ENCODE data around the gene HOXB13. TPM values are rescaled to one million over a fixed set of nuclear protein-coding genes. Genes with fewer than 3 reads are reported as not detected.

Gene HOXB13
- total RNA-seq, 2 donors from 2014 or later: not detected

- no peak overlapping the region for H3K27ac Mint-ChIP-seq
- Histone ChIP-seq H3K9ac (ENCODE audit: extremely low read depth, low read length, poor library complexity, severe bottlenecking) (no peak overlapping the region), H3K27ac (ENCODE audit: low read depth, low read length) (no peak overlapping the region), H3K4me1 (ENCODE audit: control insufficient read depth, insufficient read depth, low read length) (no peaks in the 10 kb centered on the region), H3K36me3 (ENCODE audit: control insufficient read depth, insufficient read depth, low read length) (no peaks in the 10 kb centered on the region), H3K9me3 (ENCODE audit: control insufficient read depth, low read length) (no peaks in the 10 kb centered on the region), H3K4me3 (ENCODE audit: low read length) (no peak overlapping the region), H3K27me3 (ENCODE audit: control insufficient read depth, insufficient read depth, low read length, poor library complexity, severe bottlenecking) (peaks cover 100% of the 10 kb centered on the region)
- no peaks in the 10 kb centered on the region for H3K9me3 Mint-ChIP-seq
- H3K4me3 Mint-ChIP-seq: peak overlapping the region; percentile 31
- TF ChIP-seq, protein P1, sequence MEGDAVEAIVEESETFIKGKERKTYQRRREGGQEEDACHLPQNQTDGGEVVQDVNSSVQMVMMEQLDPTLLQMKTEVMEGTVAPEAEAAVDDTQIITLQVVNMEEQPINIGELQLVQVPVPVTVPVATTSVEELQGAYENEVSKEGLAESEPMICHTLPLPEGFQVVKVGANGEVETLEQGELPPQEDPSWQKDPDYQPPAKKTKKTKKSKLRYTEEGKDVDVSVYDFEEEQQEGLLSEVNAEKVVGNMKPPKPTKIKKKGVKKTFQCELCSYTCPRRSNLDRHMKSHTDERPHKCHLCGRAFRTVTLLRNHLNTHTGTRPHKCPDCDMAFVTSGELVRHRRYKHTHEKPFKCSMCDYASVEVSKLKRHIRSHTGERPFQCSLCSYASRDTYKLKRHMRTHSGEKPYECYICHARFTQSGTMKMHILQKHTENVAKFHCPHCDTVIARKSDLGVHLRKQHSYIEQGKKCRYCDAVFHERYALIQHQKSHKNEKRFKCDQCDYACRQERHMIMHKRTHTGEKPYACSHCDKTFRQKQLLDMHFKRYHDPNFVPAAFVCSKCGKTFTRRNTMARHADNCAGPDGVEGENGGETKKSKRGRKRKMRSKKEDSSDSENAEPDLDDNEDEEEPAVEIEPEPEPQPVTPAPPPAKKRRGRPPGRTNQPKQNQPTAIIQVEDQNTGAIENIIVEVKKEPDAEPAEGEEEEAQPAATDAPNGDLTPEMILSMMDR (conservative IDR thresholded peaks at IDR 0.05): no peak
- H3K4me1 Mint-ChIP-seq: peaks cover 11% of the 10 kb centered on the region
- peak; percentile 73 for DNase-seq
- 7 to 9% methylated on average over 13 to 19 of the region's 19 CpGs for WGBS, 2 experiments (ENCODE audit: insufficient coverage in 1 of 2, insufficient read length in 1 of 2)
- peaks cover 100% of the 10 kb centered on the region for H3K27me3 Mint-ChIP-seq (ENCODE audit: insufficient read depth)
- no peaks in the 10 kb centered on the region for H3K36me3 Mint-ChIP-seq (ENCODE audit: low read depth)
Observed at GRCh38 chr17:48729335-48730239, 1.0 kb upstream of the HOXB13 start.

DNA sequence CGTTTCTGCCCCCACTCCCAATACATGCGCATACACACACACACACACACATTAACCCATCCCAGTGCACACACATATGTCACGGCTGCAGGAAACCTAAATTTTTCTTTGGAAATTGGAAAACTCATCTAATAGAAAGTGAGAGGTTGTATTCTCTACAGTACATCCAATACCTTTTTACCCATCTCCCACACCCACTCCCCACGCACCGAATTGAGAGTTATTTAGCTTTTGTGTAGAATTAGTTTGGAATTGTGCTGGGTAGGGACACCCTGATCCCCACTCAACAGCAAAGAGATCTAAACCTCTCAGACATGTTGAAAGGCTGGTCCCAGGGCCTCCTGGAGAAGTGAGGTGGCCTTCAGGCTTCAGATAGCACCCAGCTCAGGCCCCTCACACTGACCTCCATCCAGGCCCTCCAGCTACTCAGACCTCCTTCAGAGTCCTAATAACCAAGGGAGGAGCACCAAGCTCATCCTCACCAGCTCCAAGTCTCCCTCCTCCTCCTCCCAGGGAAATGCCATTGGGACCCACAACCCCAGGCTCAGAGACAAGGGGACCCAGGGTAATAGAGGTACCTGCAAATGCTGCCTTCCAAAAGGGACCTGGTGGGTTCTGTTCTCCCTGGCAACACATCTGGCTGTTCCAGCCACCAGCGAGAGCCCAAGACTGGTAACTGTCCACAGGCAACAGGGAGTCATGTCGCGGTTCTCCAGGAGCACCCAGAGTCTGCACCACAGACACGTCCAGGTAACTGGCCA, 955 bp downstream of the HOXB13 start:
- peaks cover 8% of the 10 kb centered on the region for H3K4me1 Mint-ChIP-seq
- TF ChIP-seq, protein P1 (conservative IDR thresholded peaks at IDR 0.05): no peak
- Histone ChIP-seq H3K4me3 (ENCODE audit: low read length) (no peak overlapping the region), H3K9ac (ENCODE audit: extremely low read depth, low read length, poor library complexity, severe bottlenecking) (no peak overlapping the region), H3K9me3 (ENCODE audit: control insufficient read depth, low read length) (no peaks in the 10 kb centered on the region), H3K36me3 (ENCODE audit: control insufficient read depth, insufficient read depth, low read length) (no peaks in the 10 kb centered on the region), H3K27ac (ENCODE audit: low read depth, low read length) (no peak overlapping the region), H3K4me1 (ENCODE audit: control insufficient read depth, insufficient read depth, low read length) (no peaks in the 10 kb centered on the region), H3K27me3 (ENCODE audit: control insufficient read depth, insufficient read depth, low read length, poor library complexity, severe bottlenecking) (peaks cover 100% of the 10 kb centered on the region)
- DNase-seq: peak; percentile 66
- no peaks in the 10 kb centered on the region for H3K9me3 Mint-ChIP-seq
- no peak overlapping the region for H3K27ac Mint-ChIP-seq
- no peaks in the 10 kb centered on the region for H3K36me3 Mint-ChIP-seq (ENCODE audit: low read depth)
- peaks cover 100% of the 10 kb centered on the region for H3K27me3 Mint-ChIP-seq (ENCODE audit: insufficient read depth)
- H3K4me3 Mint-ChIP-seq: peak overlapping the region; percentile 42
- 36 to 61% methylated on average over 4 to 7 of the region's 9 CpGs for WGBS, 2 experiments (ENCODE audit: insufficient coverage in 1 of 2, insufficient read length in 1 of 2)

DNA sequence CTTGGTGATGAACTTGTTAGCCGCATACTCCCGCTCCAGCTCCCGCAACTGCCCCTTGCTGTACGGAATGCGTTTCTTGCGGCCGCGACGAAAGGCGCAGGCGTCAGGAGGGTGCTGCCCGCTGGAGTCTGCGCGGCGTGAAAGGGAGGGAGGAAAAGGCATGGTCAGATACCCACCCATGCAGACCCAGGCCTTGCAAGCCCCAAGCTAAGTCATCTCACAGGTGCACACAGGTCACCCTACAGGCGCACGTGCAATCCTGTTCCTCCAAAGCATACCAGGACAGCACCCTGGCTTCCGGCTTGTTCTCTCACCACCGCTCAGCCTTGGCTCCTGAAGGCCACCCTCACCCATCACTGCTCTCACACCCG, 1.6 kb downstream of the HOXB13 start:
- Mint-ChIP-seq H3K4me3 (no peak overlapping the region), H3K27me3 (ENCODE audit: insufficient read depth) (peaks cover 100% of the 10 kb centered on the region), H3K36me3 (ENCODE audit: low read depth) (no peaks in the 10 kb centered on the region), H3K4me1 (peaks cover 7% of the 10 kb centered on the region), H3K9me3 (no peaks in the 10 kb centered on the region), H3K27ac (no peak overlapping the region)
- DNase-seq: peak; percentile 64
- Histone ChIP-seq H3K9me3 (ENCODE audit: control insufficient read depth, low read length) (no peaks in the 10 kb centered on the region), H3K27me3 (ENCODE audit: control insufficient read depth, insufficient read depth, low read length, poor library complexity, severe bottlenecking) (peaks cover 100% of the 10 kb centered on the region), H3K4me3 (ENCODE audit: low read length) (no peak overlapping the region), H3K4me1 (ENCODE audit: control insufficient read depth, insufficient read depth, low read length) (no peaks in the 10 kb centered on the region), H3K36me3 (ENCODE audit: control insufficient read depth, insufficient read depth, low read length) (no peaks in the 10 kb centered on the region), H3K27ac (ENCODE audit: low read depth, low read length) (no peak overlapping the region), H3K9ac (ENCODE audit: extremely low read depth, low read length, poor library complexity, severe bottlenecking) (no peak overlapping the region)
- WGBS, 2 experiments (ENCODE audit: insufficient coverage in 1 of 2, insufficient read length in 1 of 2): 28 to 36% methylated on average over 19 to 20 of the region's 20 CpGs
- TF ChIP-seq, protein P1 (conservative IDR thresholded peaks at IDR 0.05): no peak

Measured in endodermal cell (in vitro differentiated cells).